PC-9 (cell line): ENCODE measurements around the gene NCAN.

Source experiments
- EZH2 ChIP-seq: fragments of 200-600 bp; sonication (generic); IDR thresholded peaks from 2 replicates; pipeline ENCODE4 v1.8.0; 2017; ENCODE audit warnings: antibody characterized with exemption, low read depth
- TF ChIP-seq, protein P1 (sequence below): fragments of 200-600 bp; sonication (generic); conservative IDR thresholded peaks from 2 replicates; pipeline ENCODE4 v1.6.1; 2017; ENCODE audit warnings: mixed run types, antibody characterized with exemption, mild to moderate bottlenecking, moderate library complexity

DNA sequence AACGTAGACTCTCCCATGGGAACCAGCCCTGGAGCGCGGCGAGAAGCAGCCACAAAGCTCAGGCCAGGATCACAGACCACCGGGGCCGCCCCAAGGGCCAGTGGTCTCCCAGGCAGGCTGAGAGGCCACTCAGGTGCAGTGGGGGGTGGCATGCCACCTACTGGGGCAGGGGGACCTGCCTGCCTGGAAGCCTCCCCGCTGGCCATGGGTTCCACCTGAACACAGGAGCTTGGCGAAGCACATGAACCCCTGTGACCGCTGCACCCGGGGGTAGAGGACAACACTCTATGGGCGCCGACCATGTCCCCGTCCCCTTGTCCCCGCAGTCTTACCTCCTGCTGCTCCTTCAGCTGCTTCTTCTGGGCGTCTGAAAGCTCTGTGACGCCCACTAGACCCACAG lies 68.1 kb downstream of the NCAN start:
- TF ChIP-seq, protein P1, sequence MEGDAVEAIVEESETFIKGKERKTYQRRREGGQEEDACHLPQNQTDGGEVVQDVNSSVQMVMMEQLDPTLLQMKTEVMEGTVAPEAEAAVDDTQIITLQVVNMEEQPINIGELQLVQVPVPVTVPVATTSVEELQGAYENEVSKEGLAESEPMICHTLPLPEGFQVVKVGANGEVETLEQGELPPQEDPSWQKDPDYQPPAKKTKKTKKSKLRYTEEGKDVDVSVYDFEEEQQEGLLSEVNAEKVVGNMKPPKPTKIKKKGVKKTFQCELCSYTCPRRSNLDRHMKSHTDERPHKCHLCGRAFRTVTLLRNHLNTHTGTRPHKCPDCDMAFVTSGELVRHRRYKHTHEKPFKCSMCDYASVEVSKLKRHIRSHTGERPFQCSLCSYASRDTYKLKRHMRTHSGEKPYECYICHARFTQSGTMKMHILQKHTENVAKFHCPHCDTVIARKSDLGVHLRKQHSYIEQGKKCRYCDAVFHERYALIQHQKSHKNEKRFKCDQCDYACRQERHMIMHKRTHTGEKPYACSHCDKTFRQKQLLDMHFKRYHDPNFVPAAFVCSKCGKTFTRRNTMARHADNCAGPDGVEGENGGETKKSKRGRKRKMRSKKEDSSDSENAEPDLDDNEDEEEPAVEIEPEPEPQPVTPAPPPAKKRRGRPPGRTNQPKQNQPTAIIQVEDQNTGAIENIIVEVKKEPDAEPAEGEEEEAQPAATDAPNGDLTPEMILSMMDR: no peak
- TF ChIP-seq EZH2: no peak
